ENCODE measurements around the gene APEX1. TPM values are rescaled to one million over a fixed set of nuclear protein-coding genes. Genes with fewer than 3 reads are reported as not detected.

Gene APEX1
- total RNA-seq, 5 donors from 2014 or later (not counting 1 experiment from before 2014, with no cell fraction given) = 92.9 to 142 (median 120) TPM

Other genes with a start within 250 kb of the APEX1 start
- not detected for gene OR11H6, start 231.5 kb upstream of the APEX1 start, total RNA-seq
- gene OR11H7, start 226.2 kb upstream of the APEX1 start, total RNA-seq = not detected
- not detected for gene OR11H4, start 215.9 kb upstream of the APEX1 start, total RNA-seq
- 10 to 100 TPM; 17.4 to 24.7 (median 20.1) TPM for gene TTC5, start 149.3 kb upstream of the APEX1 start, total RNA-seq
- gene CCNB1IP1, start 121.9 kb upstream of the APEX1 start, total RNA-seq = 10 to 100 TPM; 20.6 to 25.5 (median 23.0) TPM
- gene PARP2, start 111.6 kb upstream of the APEX1 start, total RNA-seq = 10 to 100 TPM; 14.6 to 21.8 (median 15.8) TPM
- 10 to 100 TPM; 38.5 to 71.5 (median 65.5) TPM for gene TEP1, start 41.7 kb upstream of the APEX1 start, total RNA-seq
- under 1 TPM; 0.07 to 0.65 (median 0.22) TPM for gene KLHL33, start 19.1 kb upstream of the APEX1 start, total RNA-seq
- gene OSGEP, start 414 bp upstream of the APEX1 start, total RNA-seq = 10 to 100 TPM; 56.4 to 80.2 (median 61.5) TPM
- gene PIP4P1, start 6.2 kb downstream of the APEX1 start, total RNA-seq = 10 to 100 TPM; 54.2 to 72.8 (median 57.5) TPM
- 10 to 100 TPM; 47.7 to 86.2 (median 77.9) TPM for gene PNP, start 14.2 kb downstream of the APEX1 start, total RNA-seq
- 1 to 10 TPM in 2 of 5 donors, under 1 TPM in 3; 0.36 to 1.2 (median 0.66) TPM for gene RNASE10, start 50.3 kb downstream of the APEX1 start, total RNA-seq
- gene RNASE9, start 105.8 kb downstream of the APEX1 start, total RNA-seq = not detected
- not detected for gene RNASE11, start 132.8 kb downstream of the APEX1 start, total RNA-seq
- not detected for gene RNASE12, start 136.2 kb downstream of the APEX1 start, total RNA-seq
- not detected for gene OR6S1, start 186.5 kb downstream of the APEX1 start, total RNA-seq
- gene RNASE4, start 229.3 kb downstream of the APEX1 start, total RNA-seq = under 1 TPM in 4 of 5 donors, not detected in 1; 0.46 to 0.86 (median 0.56) TPM
- 1 to 10 TPM in 1 of 5 donors, under 1 TPM in 2, not detected in 2; 0.85 to 1.4 (median 0.99) TPM for gene ANG, start 233.5 kb downstream of the APEX1 start, total RNA-seq

Data from T-cell (primary cell).